Osteoblast (primary cell): ENCODE results near the gene TMEM234. TPM values are rescaled to one million over a fixed set of nuclear protein-coding genes. Genes with fewer than 3 reads are reported as not detected.

Experiments used
- DNase-seq: peaks from one replicate; pipeline ENCODE4 v3.0.0; 2011; ENCODE audit warnings: low spot score, mixed read lengths; ENCODE audit not compliant: insufficient read length; ENCODE audit errors: missing footprints
- H2AFZ ChIP-seq: 2 replicates; pipeline ENCODE4 v1.6.0; 2011; ENCODE audit warnings: mild to moderate bottlenecking, low read length
- H3K27ac ChIP-seq: 2 replicates; pipeline ENCODE4 v1.5.1; 2011; ENCODE audit warnings: mild to moderate bottlenecking, low read depth, low read length, moderate library complexity
- H3K27me3 ChIP-seq: 2 replicates; pipeline ENCODE4 v1.6.0; 2012; ENCODE audit warnings: mild to moderate bottlenecking, control low read depth, inconsistent platforms, low read length, moderate library complexity; ENCODE audit not compliant: insufficient read depth
- H3K36me3 ChIP-seq: 2 replicates; pipeline ENCODE4 v1.5.1; 2011; ENCODE audit warnings: mild to moderate bottlenecking, low read length, control low read depth, moderate library complexity; ENCODE audit not compliant: insufficient read depth
- H3K4me1 ChIP-seq: 2 replicates; pipeline ENCODE4 v1.5.1; 2011; ENCODE audit warnings: mild to moderate bottlenecking, low read length, control low read depth, moderate library complexity; ENCODE audit not compliant: insufficient read depth
- H3K4me2 ChIP-seq: 2 replicates; pipeline ENCODE4 v1.6.0; 2011; ENCODE audit warnings: mild to moderate bottlenecking, low read length; ENCODE audit not compliant: insufficient read depth
- H3K4me3 ChIP-seq: fragments of 200-600 bp; sonication (generic); 3 replicates; pipeline ENCODE4 v1.5.1; 2012; ENCODE audit warnings: mild to moderate bottlenecking, low read length, inconsistent platforms; ENCODE audit not compliant: insufficient read depth
- H3K79me2 ChIP-seq: 2 replicates; pipeline ENCODE4 v1.6.0; 2012; ENCODE audit warnings: mild to moderate bottlenecking, low read length, control low read depth, inconsistent platforms; ENCODE audit not compliant: insufficient read depth
- H3K9me3 ChIP-seq: 2 replicates; pipeline ENCODE4 v1.5.1; 2011; ENCODE audit warnings: low read depth, low read length, control low read depth
- H4K20me1 ChIP-seq: 2 replicates; pipeline ENCODE4 v1.6.0; 2012; ENCODE audit warnings: mild to moderate bottlenecking, low read length, control low read depth; ENCODE audit not compliant: insufficient read depth
- total RNA-seq: library from RNA; depleted of rRNA; stranded (reverse); fragments of >200 nt; gene quantifications from 2 replicates; pipeline ENCODE4 v1.2.3, GENCODE V29; 2012
- TF ChIP-seq, protein P1 (sequence below): IDR thresholded peaks from 2 replicates; pipeline ENCODE4 v1.5.1; 2011; ENCODE audit warnings: mild to moderate bottlenecking, low read depth, low read length, moderate library complexity; ENCODE audit errors: extremely low read depth

The TMEM234 gene
- total RNA-seq, 1 donor = 24.2 TPM

DNA sequence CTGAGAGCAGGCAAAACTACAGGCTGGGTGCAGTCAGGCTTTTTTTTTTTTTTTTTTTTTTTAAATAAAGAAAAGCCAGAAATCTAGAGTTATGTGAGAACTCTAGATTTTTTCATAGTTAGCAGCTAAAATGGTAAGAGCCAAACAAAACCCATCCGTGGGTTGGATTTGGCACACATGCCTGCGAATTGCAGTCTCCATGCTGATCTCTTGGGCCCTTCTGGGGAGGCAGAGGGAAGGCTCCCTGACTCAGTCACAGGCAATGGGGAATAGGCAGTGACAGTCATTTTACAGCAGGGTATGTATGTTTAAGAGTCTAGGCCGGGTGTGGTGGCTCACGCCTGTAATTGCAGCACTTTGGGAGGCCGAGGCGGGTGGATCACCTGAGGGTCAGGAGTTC, 40.1 kb downstream of the TMEM234 start:
- Histone ChIP-seq H3K27me3 (no peaks in the 10 kb centered on the region), H3K9me3 (no peaks in the 10 kb centered on the region), H3K4me2 (peak overlapping the region; percentile 97), H3K4me3 (peak overlapping the region; percentile 89), H3K27ac (peak overlapping the region; percentile 97), H4K20me1 (peaks cover 49% of the 10 kb centered on the region), H3K4me1 (peaks cover 24% of the 10 kb centered on the region), H3K36me3 (peaks cover 43% of the 10 kb centered on the region), H2AFZ (no peak overlapping the region), H3K79me2 (peaks cover 66% of the 10 kb centered on the region)
- TF ChIP-seq, protein P1, sequence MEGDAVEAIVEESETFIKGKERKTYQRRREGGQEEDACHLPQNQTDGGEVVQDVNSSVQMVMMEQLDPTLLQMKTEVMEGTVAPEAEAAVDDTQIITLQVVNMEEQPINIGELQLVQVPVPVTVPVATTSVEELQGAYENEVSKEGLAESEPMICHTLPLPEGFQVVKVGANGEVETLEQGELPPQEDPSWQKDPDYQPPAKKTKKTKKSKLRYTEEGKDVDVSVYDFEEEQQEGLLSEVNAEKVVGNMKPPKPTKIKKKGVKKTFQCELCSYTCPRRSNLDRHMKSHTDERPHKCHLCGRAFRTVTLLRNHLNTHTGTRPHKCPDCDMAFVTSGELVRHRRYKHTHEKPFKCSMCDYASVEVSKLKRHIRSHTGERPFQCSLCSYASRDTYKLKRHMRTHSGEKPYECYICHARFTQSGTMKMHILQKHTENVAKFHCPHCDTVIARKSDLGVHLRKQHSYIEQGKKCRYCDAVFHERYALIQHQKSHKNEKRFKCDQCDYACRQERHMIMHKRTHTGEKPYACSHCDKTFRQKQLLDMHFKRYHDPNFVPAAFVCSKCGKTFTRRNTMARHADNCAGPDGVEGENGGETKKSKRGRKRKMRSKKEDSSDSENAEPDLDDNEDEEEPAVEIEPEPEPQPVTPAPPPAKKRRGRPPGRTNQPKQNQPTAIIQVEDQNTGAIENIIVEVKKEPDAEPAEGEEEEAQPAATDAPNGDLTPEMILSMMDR = no peak
- DNase-seq = peak; percentile 91

GRCh38 chr1:32181563-32181962, 40.6 kb downstream of the TMEM234 start:
- Histone ChIP-seq H3K4me2 (peak overlapping the region; percentile 97), H3K27me3 (no peaks in the 10 kb centered on the region), H3K27ac (peak overlapping the region; percentile 97), H3K4me3 (peak overlapping the region; percentile 89), H3K4me1 (peaks cover 24% of the 10 kb centered on the region), H3K36me3 (peaks cover 38% of the 10 kb centered on the region), H2AFZ (no peak overlapping the region), H3K79me2 (peaks cover 61% of the 10 kb centered on the region), H4K20me1 (peaks cover 44% of the 10 kb centered on the region), H3K9me3 (no peaks in the 10 kb centered on the region)
- no peak for DNase-seq
- TF ChIP-seq, protein P1 = no peak

DNA sequence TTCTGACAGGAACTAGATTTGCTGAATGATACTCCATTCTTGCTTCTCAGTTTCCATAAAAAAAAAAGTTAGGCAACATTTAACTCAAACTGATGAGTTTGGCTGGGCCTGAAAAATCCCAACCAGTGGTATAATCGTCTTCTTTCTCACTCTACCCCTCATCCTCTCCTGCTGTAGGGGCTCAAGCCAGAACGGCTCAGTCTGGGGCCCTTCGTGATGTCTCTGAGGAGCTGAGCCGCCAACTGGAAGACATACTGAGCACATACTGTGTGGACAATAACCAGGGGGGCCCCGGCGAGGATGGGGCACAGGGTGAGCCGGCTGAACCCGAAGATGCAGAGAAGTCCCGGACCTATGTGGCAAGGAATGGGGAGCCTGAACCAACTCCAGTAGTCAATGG, 41.1 kb downstream of the TMEM234 start:
- TF ChIP-seq, protein P1 = no peak
- Histone ChIP-seq H3K9me3 (no peaks in the 10 kb centered on the region), H3K4me2 (peak overlapping the region; percentile 97), H4K20me1 (peaks cover 39% of the 10 kb centered on the region), H3K27ac (peak overlapping the region; percentile 97), H3K4me1 (peaks cover 24% of the 10 kb centered on the region), H3K27me3 (no peaks in the 10 kb centered on the region), H3K36me3 (peaks cover 33% of the 10 kb centered on the region), H3K4me3 (peak overlapping the region; percentile 89), H2AFZ (no peak overlapping the region), H3K79me2 (peaks cover 56% of the 10 kb centered on the region)
- no peak for DNase-seq

GRCh38 chr1:32180186-32181060, 41.7 kb downstream of the TMEM234 start:
- H3K36me3 ChIP-seq = peaks cover 28% of the 10 kb centered on the region
- H4K20me1 ChIP-seq = peaks cover 34% of the 10 kb centered on the region
- H3K4me2 ChIP-seq = peak overlapping the region; percentile 97
- TF ChIP-seq, protein P1 = no peak
- peak overlapping the region; percentile 97 for H3K27ac ChIP-seq
- H3K4me3 ChIP-seq = peak overlapping the region; percentile 89
- H3K79me2 ChIP-seq = peaks cover 50% of the 10 kb centered on the region
- peaks cover 24% of the 10 kb centered on the region for H3K4me1 ChIP-seq
- no peaks in the 10 kb centered on the region for H3K9me3 ChIP-seq
- DNase-seq = peak; percentile 93
- no peaks in the 10 kb centered on the region for H3K27me3 ChIP-seq
- H2AFZ ChIP-seq = peak overlapping the region; percentile 63
